GM20000 (cell line): ENCODE measurements around the gene DTX4.

Experiments
- DNase-seq: peaks from one replicate; pipeline ENCODE4 v3.0.0; 2012; ENCODE audit warnings: low spot score
- TF ChIP-seq, protein P1 (sequence below): IDR thresholded peaks from 2 replicates; pipeline ENCODE4 v1.5.1; 2012; ENCODE audit warnings: mild to moderate bottlenecking, control low read depth; ENCODE audit errors: extremely low read depth, missing control alignments

DTX4 gene

DNA sequence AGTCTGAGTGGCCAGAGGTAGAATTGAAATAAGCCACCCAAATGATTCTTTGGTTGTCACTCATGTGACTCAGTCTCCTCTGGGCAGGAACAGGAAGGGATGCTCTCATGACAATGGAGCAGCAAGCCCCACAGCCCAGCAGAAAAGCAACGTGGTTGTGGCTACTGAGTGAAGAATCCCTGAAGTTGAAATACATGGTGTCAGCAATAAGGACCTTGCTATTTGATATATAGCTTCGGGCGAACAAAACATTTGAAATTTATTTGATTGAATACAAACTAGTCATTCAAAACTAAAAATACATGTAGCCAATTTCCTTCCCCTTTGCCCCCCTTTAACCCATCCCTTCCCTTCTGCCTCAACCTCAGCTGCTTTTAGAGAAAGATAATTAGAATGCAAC, 14.5 kb upstream of the DTX4 start:
- TF ChIP-seq, protein P1, sequence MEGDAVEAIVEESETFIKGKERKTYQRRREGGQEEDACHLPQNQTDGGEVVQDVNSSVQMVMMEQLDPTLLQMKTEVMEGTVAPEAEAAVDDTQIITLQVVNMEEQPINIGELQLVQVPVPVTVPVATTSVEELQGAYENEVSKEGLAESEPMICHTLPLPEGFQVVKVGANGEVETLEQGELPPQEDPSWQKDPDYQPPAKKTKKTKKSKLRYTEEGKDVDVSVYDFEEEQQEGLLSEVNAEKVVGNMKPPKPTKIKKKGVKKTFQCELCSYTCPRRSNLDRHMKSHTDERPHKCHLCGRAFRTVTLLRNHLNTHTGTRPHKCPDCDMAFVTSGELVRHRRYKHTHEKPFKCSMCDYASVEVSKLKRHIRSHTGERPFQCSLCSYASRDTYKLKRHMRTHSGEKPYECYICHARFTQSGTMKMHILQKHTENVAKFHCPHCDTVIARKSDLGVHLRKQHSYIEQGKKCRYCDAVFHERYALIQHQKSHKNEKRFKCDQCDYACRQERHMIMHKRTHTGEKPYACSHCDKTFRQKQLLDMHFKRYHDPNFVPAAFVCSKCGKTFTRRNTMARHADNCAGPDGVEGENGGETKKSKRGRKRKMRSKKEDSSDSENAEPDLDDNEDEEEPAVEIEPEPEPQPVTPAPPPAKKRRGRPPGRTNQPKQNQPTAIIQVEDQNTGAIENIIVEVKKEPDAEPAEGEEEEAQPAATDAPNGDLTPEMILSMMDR, result no peak

DNA sequence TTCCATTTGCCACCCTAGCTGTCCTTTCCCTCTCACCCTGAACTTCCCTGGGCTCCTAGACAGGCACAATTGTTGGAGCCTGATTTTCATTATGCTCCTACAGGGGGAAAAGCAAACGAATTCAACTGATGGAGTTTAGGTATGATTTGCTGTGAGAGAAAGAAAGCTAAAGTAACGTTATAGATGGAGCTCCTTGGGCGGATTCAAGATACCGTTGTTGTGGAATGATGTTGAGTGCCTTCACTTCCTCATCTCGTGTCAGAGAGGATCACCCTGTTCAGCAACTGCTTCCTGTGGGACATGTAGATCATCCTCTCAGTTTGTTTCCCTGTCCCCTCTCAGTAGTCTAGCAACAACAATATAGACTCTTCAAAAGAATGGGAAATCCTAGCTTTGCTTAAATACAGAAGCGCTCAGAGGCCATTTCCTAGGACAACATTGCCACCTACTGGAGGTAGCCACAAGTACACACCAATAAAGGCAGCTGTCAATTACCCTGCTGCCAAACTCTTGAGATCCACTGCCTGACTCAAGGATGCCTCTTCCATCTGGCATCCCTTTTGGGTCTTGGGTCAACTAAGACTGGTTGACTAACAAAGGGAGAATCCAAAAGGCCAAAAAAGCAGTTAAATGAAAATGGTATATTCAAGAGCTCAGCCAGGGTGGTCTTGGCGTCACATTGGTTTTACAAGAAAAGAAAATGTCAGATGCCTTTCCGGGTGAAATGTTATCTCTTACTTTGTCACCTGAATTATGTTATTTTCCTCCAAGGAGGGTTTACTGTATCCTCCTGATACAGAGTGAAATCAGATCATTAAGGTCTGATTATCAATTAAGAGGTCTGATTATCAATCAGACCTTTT, 13.5 kb upstream of the DTX4 start:
- DNase-seq, result peak; percentile 70
- TF ChIP-seq, protein P1, result peak; percentile 58

More for the DNA sequence above, 14.5 kb upstream of the DTX4 start:
- no peak for DNase-seq

DNA sequence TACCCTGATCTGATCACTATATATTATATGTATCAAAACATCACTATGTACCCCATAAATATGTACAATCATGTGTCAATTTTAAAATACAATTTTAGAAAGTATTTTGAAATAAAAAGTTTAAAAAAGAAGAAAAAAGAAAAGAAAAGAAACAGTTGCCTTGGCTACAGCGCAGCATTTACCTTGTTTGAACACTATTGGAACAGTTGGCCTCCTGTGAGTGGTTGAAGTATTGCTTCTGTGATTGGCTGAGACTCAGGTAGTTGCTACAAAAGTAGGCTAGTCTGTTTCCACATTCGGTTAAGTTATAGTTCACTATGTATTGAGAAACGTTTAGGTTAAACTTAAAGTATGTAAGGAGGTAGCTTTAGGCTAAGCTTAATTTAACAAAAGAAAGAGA, 7.9 kb upstream of the DTX4 start:
- TF ChIP-seq, protein P1, result no peak

DNA sequence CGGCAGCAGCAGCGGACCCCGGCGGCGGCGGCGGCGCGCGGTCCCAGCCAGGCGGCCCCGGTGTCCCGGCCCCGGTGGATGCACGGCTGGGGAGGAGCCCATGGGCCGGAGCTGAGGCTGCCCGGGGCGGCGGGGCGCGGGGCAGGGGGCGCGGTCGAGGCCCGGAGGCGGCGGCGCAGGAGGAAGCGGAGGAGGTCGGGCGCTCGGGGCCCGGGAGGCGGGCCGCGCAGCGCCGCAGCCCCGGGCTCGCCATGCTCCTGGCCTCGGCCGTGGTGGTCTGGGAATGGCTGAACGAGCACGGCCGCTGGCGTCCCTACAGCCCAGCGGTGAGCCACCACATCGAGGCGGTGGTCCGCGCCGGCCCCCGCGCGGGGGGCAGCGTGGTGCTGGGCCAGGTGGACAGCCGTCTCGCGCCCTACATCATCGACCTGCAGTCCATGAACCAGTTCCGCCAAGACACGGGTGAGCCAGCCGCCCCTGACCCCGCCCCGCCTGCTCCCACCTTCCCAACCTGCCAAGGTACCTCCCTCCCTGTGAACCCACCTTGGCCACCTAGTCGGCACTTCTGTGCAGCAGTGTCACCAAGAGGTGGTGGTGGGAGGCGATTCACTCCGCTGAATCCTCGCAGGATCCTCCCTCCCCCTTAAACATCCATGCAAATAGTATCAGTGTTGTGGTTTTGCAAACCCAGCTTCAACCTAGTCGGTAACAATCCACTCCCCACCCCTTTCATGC, 580 bp downstream of the DTX4 start:
- DNase-seq, result peak; percentile 77
- TF ChIP-seq, protein P1, result no peak

More for the DNA sequence above, 7.9 kb upstream of the DTX4 start:
- no peak for DNase-seq

DNA sequence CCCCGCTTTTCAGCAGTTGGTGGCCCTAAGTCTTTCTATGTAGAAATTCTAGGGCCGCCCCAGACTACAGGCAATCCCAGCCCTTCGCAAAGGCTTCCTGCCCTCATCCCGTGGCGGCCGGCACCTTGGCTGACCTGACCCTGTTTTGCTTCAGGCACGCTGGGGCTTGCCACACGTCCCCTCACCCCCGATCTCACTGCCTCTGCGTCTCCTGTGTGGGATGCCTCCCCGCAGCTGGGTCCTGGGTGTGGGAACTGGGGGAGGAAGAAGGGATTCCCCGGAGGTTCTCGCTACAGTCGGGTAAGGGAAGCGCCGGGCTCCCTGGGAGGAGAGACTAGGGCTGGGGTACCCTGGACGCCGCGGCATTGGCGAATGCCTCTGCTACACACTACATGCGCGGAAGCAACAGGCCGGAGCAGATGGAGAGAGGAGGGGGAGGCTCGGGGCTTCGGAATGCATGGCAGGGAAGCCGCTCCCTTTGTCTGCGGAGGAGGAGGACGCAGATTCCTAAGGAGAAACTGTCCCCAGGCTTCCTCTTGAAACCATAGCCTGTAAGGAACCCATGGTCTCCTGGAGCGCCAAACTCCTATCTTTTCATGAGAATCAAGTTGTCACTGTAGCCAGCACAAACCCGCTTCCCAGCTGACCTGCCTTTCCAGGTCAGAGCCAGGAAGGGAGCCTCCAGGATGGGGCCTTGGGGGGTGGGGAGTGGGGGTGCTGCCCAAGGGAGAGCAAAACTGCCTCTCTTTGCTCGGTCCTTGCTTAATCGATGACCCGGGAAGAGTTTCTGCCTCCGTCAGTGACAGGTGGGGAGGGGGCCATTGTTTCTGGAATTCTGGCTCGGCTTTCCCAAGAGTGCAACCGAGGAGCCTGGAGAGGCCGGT, 1.4 kb downstream of the DTX4 start:
- DNase-seq, result no peak
- TF ChIP-seq, protein P1, result no peak

DNA sequence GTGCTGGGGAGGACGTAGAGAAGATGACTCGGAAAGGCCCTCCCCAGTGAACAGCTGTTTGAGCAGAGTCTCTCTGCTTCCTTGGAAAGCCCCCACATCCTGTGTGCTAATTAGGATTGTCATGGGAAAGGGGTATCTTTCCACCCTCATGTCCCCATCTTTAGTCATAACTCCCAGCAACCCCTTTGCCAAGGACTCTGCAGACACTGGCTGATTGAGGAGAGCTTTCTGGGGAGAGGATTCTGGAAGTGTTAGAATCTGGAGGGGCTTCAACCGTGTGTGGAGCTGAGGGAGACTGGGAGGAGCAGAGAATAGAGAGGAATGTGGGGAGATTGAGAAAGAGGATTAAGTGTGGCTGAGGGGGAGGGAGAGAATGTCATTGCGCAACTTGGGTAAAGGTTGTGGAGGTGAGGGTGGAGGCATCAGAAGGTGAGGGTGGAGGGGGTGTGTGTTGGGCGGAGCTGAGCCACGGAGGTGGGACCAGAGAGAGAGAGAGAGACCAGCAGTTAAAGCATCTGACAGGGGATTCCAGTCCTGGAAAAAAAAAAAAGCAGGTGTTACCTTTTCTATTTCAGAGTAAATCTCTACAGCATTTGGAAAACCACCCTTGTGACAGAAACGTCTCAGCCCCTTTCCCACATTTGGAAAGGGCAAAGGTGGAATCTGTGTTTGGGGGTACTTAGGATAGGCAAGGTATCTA, 2.2 kb downstream of the DTX4 start:
- DNase-seq, result peak; percentile 41
- TF ChIP-seq, protein P1, result no peak
